MM.1S (cell line): ENCODE results near the gene BBS1.

ENCODE experiments used
- DNase-seq: peaks from one replicate; pipeline ENCODE4 v3.0.0-alpha.2; 2015
- H2AFZ ChIP-seq: fragments of 300-600 bp; sonication (generic); 2 replicates; pipeline ENCODE4 v1.6.0; 2016; ENCODE audit warnings: antibody characterized with exemption, low read length
- H3F3A ChIP-seq: fragments of 300-600 bp; sonication (generic); 2 replicates; pipeline ENCODE4 v1.6.1; 2016; ENCODE audit warnings: mild to moderate bottlenecking, antibody characterized with exemption, low read length, moderate library complexity, mixed read lengths; ENCODE audit not compliant: insufficient read depth
- H3K27ac ChIP-seq: fragments of 300-600 bp; sonication (generic); 2 replicates; pipeline ENCODE4 v1.5.1; 2016; ENCODE audit warnings: mild to moderate bottlenecking, low read length
- H3K27me3 ChIP-seq: fragments of 300-600 bp; sonication (generic); replicated peaks from 2 replicates; pipeline ENCODE4 v1.6.0; 2016; ENCODE audit warnings: low read length; ENCODE audit not compliant: insufficient read depth
- H3K36me3 ChIP-seq: fragments of 300-600 bp; sonication (generic); replicated peaks from 2 replicates; pipeline ENCODE4 v1.6.1; 2016; ENCODE audit warnings: mild to moderate bottlenecking, low read length, mixed read lengths; ENCODE audit not compliant: insufficient read depth
- H3K4me1 ChIP-seq: fragments of 300-600 bp; sonication (generic); 2 replicates; pipeline ENCODE4 v1.6.1; 2016; ENCODE audit warnings: low read length, mixed read lengths
- H3K4me2 ChIP-seq: fragments of 300-600 bp; sonication (generic); 2 replicates; pipeline ENCODE4 v1.6.0; 2016; ENCODE audit warnings: low read depth, low read length
- H3K4me3 ChIP-seq: fragments of 300-600 bp; sonication (generic); 2 replicates; pipeline ENCODE4 v1.5.1; 2016; ENCODE audit warnings: low read length, mixed read lengths
- H3K79me2 ChIP-seq: fragments of 300-600 bp; sonication (generic); 2 replicates; pipeline ENCODE4 v1.6.1; 2016; ENCODE audit warnings: mixed run types, low read length, mixed read lengths
- H3K9ac ChIP-seq: fragments of 300-600 bp; sonication (generic); 2 replicates; pipeline ENCODE4 v1.6.1; 2016; ENCODE audit warnings: low read length, mixed read lengths
- H3K9me2 ChIP-seq: fragments of 300-600 bp; sonication (generic); replicated peaks from 2 replicates; pipeline ENCODE4 v1.6.1; 2016; ENCODE audit warnings: mild to moderate bottlenecking, low read length, mixed read lengths; ENCODE audit not compliant: insufficient read depth
- H3K9me3 ChIP-seq: fragments of 300-600 bp; sonication (generic); replicated peaks from 2 replicates; pipeline ENCODE4 v1.6.1; 2016; ENCODE audit warnings: mild to moderate bottlenecking, low read length, mixed read lengths; ENCODE audit not compliant: insufficient read depth
- H4K20me1 ChIP-seq: fragments of 300-600 bp; sonication (generic); 2 replicates; pipeline ENCODE4 v1.6.1; 2016; ENCODE audit warnings: mild to moderate bottlenecking, low read length, moderate library complexity, mixed read lengths; ENCODE audit not compliant: insufficient read depth
- EZH2 ChIP-seq: fragments of 300-600 bp; sonication (generic); optimal IDR thresholded peaks from 2 replicates; pipeline ENCODE3; 2017; ENCODE audit warnings: low read depth, mild to moderate bottlenecking, antibody characterized with exemption, low read length, mixed read lengths
- EZH2phosphoT487 ChIP-seq: fragments of 300-600 bp; sonication (generic); IDR thresholded peaks from 2 replicates; pipeline ENCODE4 v1.6.1; 2018; ENCODE audit warnings: antibody characterized with exemption, low read length
- TF ChIP-seq, protein P1 (sequence below): fragments of 300-600 bp; sonication (generic); IDR thresholded peaks from 2 replicates; pipeline ENCODE4 v1.5.1; 2016; ENCODE audit warnings: antibody characterized with exemption, low read length, mixed read lengths

The BBS1 gene

DNA sequence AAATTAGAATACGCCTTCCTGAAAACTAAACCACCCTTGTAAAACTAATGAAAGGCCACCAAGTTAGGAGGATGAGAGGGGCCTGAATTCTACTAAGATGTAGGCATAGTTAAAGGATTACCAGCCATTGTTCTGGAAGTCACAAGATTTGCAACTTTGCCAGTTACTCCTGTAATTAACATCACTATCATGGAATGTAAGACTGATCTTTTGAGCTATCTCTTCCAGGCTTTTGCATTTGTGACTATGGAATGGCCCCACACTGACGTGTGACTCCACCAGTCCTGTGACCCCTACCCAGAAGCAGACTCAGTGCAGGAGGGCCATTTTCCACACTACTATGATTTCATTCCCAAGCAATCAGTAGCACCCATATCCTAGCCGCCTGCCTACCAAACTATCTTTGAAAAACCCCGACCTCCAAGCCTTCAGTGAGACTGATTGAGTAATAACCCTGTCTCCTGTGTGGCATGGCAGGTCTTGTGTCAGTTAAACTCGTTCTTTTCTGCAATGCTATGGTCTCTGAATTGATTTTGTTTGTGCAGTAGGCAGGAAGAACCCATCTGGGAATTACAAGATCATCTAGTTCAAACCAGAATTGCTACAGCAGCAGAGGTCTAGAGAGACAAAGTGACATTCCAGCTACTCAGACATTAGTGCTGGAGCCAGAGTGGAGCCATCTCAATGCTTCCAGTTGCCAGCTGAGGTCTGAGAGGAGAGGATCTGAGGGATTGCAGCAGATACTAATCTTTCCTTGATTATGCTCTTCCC is 59.8 kb downstream of the BBS1 start:
- Histone ChIP-seq H3K79me2 (no peaks in the 10 kb centered on the region), H3K4me3 (no peak overlapping the region), H3K27me3 (peaks cover 42% of the 10 kb centered on the region), H3K9me2 (no peaks in the 10 kb centered on the region), H4K20me1 (no peaks in the 10 kb centered on the region), H3K4me2 (no peak overlapping the region), H3K36me3 (no peaks in the 10 kb centered on the region), H2AFZ (no peak overlapping the region), H3K9ac (no peak overlapping the region), H3F3A (no peaks in the 10 kb centered on the region), H3K4me1 (no peaks in the 10 kb centered on the region), H3K9me3 (no peaks in the 10 kb centered on the region), H3K27ac (no peak overlapping the region)
- DNase-seq = no peak
- TF ChIP-seq, protein P1, sequence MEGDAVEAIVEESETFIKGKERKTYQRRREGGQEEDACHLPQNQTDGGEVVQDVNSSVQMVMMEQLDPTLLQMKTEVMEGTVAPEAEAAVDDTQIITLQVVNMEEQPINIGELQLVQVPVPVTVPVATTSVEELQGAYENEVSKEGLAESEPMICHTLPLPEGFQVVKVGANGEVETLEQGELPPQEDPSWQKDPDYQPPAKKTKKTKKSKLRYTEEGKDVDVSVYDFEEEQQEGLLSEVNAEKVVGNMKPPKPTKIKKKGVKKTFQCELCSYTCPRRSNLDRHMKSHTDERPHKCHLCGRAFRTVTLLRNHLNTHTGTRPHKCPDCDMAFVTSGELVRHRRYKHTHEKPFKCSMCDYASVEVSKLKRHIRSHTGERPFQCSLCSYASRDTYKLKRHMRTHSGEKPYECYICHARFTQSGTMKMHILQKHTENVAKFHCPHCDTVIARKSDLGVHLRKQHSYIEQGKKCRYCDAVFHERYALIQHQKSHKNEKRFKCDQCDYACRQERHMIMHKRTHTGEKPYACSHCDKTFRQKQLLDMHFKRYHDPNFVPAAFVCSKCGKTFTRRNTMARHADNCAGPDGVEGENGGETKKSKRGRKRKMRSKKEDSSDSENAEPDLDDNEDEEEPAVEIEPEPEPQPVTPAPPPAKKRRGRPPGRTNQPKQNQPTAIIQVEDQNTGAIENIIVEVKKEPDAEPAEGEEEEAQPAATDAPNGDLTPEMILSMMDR = no peak
- no peak for TF ChIP-seq EZH2phosphoT487
- no peak for TF ChIP-seq EZH2

DNA sequence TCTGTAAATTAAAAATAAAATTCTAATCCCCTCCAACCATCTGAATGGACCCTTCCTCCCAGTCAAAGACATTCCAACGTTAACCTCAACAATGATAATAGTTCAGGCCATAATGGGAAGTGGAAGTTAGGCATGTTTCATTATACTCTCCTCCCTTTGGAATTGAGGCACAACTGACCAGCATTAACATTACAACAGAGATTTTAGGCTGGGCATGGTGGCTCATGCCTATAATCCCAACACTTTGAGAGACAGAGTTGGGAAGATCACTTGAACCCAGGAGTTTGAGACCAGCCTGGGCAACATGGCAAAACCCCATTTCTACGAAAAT is 60.4 kb downstream of the BBS1 start:
- no peak for DNase-seq
- H3K9me3 ChIP-seq = no peaks in the 10 kb centered on the region
- no peak overlapping the region for H3K9ac ChIP-seq
- no peaks in the 10 kb centered on the region for H3K79me2 ChIP-seq
- H3K4me3 ChIP-seq = no peak overlapping the region
- no peaks in the 10 kb centered on the region for H3K36me3 ChIP-seq
- TF ChIP-seq EZH2phosphoT487 (no peak), EZH2 (no peak)
- TF ChIP-seq, protein P1 = no peak
- H3K27me3 ChIP-seq = peaks cover 42% of the 10 kb centered on the region
- no peak overlapping the region for H3K4me2 ChIP-seq
- H3K4me1 ChIP-seq = no peaks in the 10 kb centered on the region
- no peak overlapping the region for H3K27ac ChIP-seq
- no peak overlapping the region for H2AFZ ChIP-seq
- no peaks in the 10 kb centered on the region for H4K20me1 ChIP-seq
- no peaks in the 10 kb centered on the region for H3K9me2 ChIP-seq
- H3F3A ChIP-seq = no peaks in the 10 kb centered on the region

DNA sequence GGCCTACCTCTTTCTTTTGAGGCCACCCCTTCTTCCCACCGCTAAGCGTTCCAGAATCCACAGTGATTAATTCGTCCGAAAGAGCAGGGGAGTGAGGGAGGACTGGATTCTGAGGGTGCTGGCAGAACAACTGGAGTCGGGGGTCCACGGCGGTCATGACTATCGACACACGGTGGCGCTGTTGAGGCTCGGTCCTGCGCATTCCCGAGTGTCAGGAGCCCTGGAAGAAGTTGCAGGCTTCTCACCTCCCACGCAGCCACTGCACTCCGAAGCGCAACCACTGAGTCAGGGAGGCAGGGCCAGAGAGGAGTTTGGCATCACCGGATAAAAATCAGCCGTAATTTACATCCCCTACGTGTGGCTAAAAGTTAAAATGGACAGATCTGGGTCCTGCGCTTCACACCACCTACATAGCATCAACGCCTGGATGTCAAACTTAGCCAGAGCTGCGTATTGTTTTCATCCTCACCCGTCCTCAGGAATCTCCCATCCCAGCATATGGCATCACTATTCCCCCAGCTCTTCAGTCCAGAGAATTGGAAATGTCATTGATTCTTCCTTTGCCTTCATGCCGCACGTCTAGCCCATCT is 68.7 kb downstream of the BBS1 start:
- no peaks in the 10 kb centered on the region for H3F3A ChIP-seq
- H3K27me3 ChIP-seq = peaks cover 21% of the 10 kb centered on the region; the same call in 1 of the 2 replicates
- H3K79me2 ChIP-seq = no peaks in the 10 kb centered on the region
- H3K9ac ChIP-seq = no peak overlapping the region
- no peaks in the 10 kb centered on the region for H4K20me1 ChIP-seq
- no peak overlapping the region for H3K27ac ChIP-seq
- TF ChIP-seq, protein P1 = peak; percentile 79
- TF ChIP-seq EZH2phosphoT487 = no peak
- peak overlapping the region; percentile 35; the same call in 1 of the 2 replicates for H3K4me2 ChIP-seq
- H2AFZ ChIP-seq = no peak overlapping the region
- H3K36me3 ChIP-seq = no peaks in the 10 kb centered on the region
- no peaks in the 10 kb centered on the region for H3K4me1 ChIP-seq
- no peaks in the 10 kb centered on the region for H3K9me3 ChIP-seq
- H3K4me3 ChIP-seq = no peak overlapping the region
- DNase-seq = peak; percentile 38
- no peaks in the 10 kb centered on the region for H3K9me2 ChIP-seq
